WI38 (cell line): ENCODE measurements around the gene SETBP1.

Source experiments
- H3K4me3 ChIP-seq: 2 replicates; pipeline ENCODE4 v1.5.1; 2011; ENCODE audit warnings: low read depth, mild to moderate bottlenecking, control low read depth, low read length
- TF ChIP-seq, protein P1 (sequence below): IDR thresholded peaks from 2 replicates; pipeline ENCODE4 v1.5.1; 2012; ENCODE audit warnings: low read depth, mild to moderate bottlenecking, control low read depth, low read length

The SETBP1 gene

DNA sequence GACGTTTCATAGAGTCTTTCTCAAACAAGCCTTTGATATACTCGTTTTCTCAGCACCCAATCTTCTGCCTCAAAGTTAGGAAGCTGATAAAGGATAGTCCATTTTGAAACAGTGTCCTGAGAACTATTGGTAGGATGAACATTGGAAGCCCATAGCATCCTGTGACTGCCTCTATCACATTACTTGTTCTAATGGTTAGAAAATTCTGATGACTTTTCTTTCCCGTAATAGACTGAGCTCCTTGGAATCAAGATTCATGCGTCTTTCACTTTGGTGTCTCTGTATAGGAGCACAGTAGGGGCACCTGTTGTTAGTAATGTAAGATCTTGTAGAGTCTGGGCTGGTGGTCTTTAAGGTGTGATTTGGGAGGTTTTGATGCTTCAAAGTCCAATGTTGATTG is 87.1 kb downstream of the SETBP1 start:
- TF ChIP-seq, protein P1, sequence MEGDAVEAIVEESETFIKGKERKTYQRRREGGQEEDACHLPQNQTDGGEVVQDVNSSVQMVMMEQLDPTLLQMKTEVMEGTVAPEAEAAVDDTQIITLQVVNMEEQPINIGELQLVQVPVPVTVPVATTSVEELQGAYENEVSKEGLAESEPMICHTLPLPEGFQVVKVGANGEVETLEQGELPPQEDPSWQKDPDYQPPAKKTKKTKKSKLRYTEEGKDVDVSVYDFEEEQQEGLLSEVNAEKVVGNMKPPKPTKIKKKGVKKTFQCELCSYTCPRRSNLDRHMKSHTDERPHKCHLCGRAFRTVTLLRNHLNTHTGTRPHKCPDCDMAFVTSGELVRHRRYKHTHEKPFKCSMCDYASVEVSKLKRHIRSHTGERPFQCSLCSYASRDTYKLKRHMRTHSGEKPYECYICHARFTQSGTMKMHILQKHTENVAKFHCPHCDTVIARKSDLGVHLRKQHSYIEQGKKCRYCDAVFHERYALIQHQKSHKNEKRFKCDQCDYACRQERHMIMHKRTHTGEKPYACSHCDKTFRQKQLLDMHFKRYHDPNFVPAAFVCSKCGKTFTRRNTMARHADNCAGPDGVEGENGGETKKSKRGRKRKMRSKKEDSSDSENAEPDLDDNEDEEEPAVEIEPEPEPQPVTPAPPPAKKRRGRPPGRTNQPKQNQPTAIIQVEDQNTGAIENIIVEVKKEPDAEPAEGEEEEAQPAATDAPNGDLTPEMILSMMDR: no peak
- no peak overlapping the region for H3K4me3 ChIP-seq

- TF ChIP-seq, protein P1: no peak
- no peak overlapping the region for H3K4me3 ChIP-seq
Observed at GRCh38 chr18:44770641-44771040, 90.0 kb downstream of the SETBP1 start.

DNA sequence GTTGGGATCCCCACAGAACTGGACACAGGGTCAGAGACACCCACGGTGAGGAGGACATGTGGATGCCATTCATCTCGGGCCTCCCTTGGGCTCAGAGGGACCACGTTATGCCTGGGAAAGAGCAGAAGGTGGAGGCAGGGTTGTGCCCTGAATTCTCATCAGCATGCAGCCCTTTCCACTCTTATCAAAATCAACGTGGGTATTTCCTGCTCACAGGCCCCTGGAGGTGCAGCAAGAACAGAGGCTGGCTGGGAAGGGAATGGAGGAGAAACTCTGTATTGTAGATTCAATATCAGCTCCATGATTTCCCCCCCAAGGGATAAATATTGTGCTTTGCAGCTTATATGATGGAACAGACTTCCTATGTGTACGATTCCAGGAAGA is 90.9 kb downstream of the SETBP1 start:
- no peak overlapping the region for H3K4me3 ChIP-seq
- TF ChIP-seq, protein P1: no peak

DNA sequence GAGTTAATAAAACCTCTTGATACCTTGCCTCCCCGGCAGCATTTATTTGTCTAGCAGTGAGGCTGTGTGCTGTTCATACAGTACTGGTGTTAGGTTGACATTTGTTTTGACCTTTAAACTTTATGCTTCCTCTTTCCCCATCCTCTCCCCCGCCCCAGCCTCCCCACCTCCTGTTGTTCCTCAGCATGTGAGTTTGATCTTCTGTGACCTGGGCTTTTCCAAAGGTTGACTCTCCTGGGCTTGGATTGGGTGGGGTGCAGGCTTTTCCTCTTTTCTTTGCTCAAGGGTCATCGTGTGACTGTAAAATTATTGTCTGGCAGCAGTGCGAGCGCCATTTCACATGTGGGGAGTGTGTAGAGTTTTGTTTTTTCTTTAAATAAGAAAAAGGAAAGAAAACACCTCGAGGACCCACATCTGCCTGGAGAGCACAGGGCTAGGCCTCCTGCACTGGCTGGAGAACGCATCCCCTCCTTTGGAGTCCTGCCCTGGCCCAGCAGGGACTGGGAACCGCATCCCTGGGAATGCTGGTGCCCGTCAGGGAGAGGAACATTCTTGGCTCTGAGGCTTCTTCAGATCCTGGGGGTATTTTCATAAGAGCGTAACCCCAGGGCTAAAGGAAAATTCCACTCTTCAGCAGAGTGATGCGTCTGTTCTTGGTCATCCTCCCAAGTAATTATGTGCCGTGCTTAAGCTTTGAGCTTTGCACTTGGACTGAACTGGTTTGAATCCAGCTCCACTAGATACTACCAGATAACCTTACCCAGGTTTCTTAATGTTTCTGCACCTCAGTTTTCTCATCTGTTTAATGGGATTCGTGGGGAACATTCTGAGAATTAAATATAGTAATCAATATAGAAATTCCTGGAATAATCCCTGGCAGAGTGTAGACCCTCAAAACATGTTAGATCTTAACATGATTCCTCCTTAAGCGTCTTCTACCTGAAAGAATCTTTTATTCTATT is 91.5 kb downstream of the SETBP1 start:
- TF ChIP-seq, protein P1: no peak
- H3K4me3 ChIP-seq: no peak overlapping the region

- H3K4me3 ChIP-seq: no peak overlapping the region
- TF ChIP-seq, protein P1: no peak
Observed at GRCh38 chr18:44773640-44774155, 93.0 kb downstream of the SETBP1 start.

- H3K4me3 ChIP-seq: no peak overlapping the region
- TF ChIP-seq, protein P1: no peak
Observed at GRCh38 chr18:44774191-44774590, 93.5 kb downstream of the SETBP1 start.
